ENCODE measurements around the gene SOX18. TPM values are rescaled to one million over a fixed set of nuclear protein-coding genes. Genes with fewer than 3 reads are reported as not detected.

The SOX18 gene
- total and polyA plus RNA-seq, 2 of the 8 experiments (the other 6 are each of a cell fraction or from before 2014, with no cell fraction given): 0.09 TPM; not detected in 1

- Histone ChIP-seq H3K14ac (ENCODE audit: insufficient read length) (no peak overlapping the region), H3K23ac (ENCODE audit: insufficient read length) (no peak overlapping the region), H3K4me1 (replicated peaks in 1 of 4; ENCODE audit: control insufficient read depth in 3 of 4, insufficient read depth in 4 of 4, low read length in 3 of 4) (0 out of 7 replicates have a peak, but pooled peaks cover 0 to 2% (median 0%) of the 10 kb centered on the region in 4 experiments), H4K91ac (replicated peaks; ENCODE audit: insufficient read length, low read length) (no peak overlapping the region), H3K4me3 (ENCODE audit: extremely low read depth in 1 of 4, insufficient read depth in 2 of 4, low read depth in 3 of 4, low read length in 4 of 4) (no peak overlapping the region), H3K36me3 (ENCODE audit: control insufficient read depth in 2 of 4, insufficient read depth in 4 of 4, low read length in 3 of 4) (peaks cover 17 to 66% (median 40%) of the 10 kb centered on the region in 4 experiments), H2AFZ (ENCODE audit: low read length) (no peak overlapping the region), H3K4ac (replicated peaks; ENCODE audit: insufficient read length, low read depth, low read length) (no peak overlapping the region), H2BK12ac (ENCODE audit: low read depth, low read length) (no peak overlapping the region), H2BK120ac (replicated peaks; ENCODE audit: low read depth, low read length) (no peak overlapping the region), H3K9me3 (ENCODE audit: insufficient read depth in 2 of 2, low read depth in 1 of 2, low read length in 1 of 2) (no peaks in the 10 kb centered on the region), H3K79me1 (ENCODE audit: low read depth, low read length) (peaks cover 7% of the 10 kb centered on the region), H3K56ac (replicated peaks; ENCODE audit: insufficient read length, low read depth, low read length) (no peak overlapping the region), H4K20me1 (replicated peaks in 1 of 2; ENCODE audit: control insufficient read depth in 1 of 2, insufficient read depth in 2 of 2, low read length in 2 of 2) (peaks cover 7 to 9% of the 10 kb centered on the region in 2 experiments), H3K27ac (ENCODE audit: low read depth, low read length) (no peak overlapping the region), H2BK5ac (ENCODE audit: low read depth, low read length) (no peak overlapping the region), H3K27me3 (replicated peaks in 1 of 4; ENCODE audit: control insufficient read depth in 3 of 4, extremely low read depth in 1 of 4, insufficient read depth in 3 of 4, low read length in 3 of 4) (no peaks in the 10 kb centered on the region), H2BK15ac (ENCODE audit: low read length) (no peak overlapping the region), H3K23me2 (ENCODE audit: low read depth, low read length) (no peaks in the 10 kb centered on the region), H2BK20ac (ENCODE audit: low read length) (no peak overlapping the region), H3K4me2 (ENCODE audit: insufficient read depth in 1 of 2, low read depth in 2 of 2, low read length in 2 of 2) (no peak overlapping the region), H3K18ac (ENCODE audit: extremely low read depth, low read length) (no peak overlapping the region), H2AK5ac (ENCODE audit: low read depth, low read length) (no peak overlapping the region), H4K8ac (ENCODE audit: extremely low read depth, insufficient read depth, low read length) (no peak overlapping the region), H3K9ac (replicated peaks in 1 of 4; ENCODE audit: extremely low read depth in 1 of 4, low read depth in 3 of 4, low read length in 3 of 4) (no peak overlapping the region), H4K5ac (ENCODE audit: insufficient read length, low read depth, low read length) (no peak overlapping the region), H3K79me2 (ENCODE audit: control insufficient read depth in 1 of 2, insufficient read depth in 2 of 2, low read length in 2 of 2) (no peaks in the 10 kb centered on the region)
- DNase-seq (ENCODE audit: low read depth in 1 of 2, low spot score in 2 of 2) (no peak), FAIRE-seq (no peak)
- 96% methylated on average over 12 of the region's 12 CpGs; no CpG with 5 or more reads in 1 of the 2 experiments for WGBS, 2 experiments (ENCODE audit: extremely low coverage in 1 of 2, insufficient coverage in 1 of 2, insufficient read length in 1 of 2, insufficient replicate concordance in 2 of 2, low coverage in 1 of 2, low lambda C conversion rate in 2 of 2, missing lambda C conversion rate in 1 of 2)
- ChIA-PET POLR2A (ENCODE audit: partially characterized antibody) (interaction anchor here (0.6 to 1.4 kb wide), 3 partner anchors 9 to 114 kb away, joined by 3 to 5 read pairs (median 4); no protein-coding TSS in a partner anchor), CTCF (ENCODE audit: partially characterized antibody) (no interaction called here)
- TF ChIP-seq FOSL1 (IDR thresholded peaks at IDR 0.05; ENCODE audit: insufficient read depth, low read depth, low read length): no peak
- no peak for TF ChIP-seq GTF2F1 (IDR thresholded peaks at IDR 0.05; ENCODE audit: borderline replicate concordance, low read depth, low read length)
- TF ChIP-seq YY1 (IDR thresholded peaks at IDR 0.05; ENCODE audit: low read depth, low read length): no peak
Measured at GRCh38 chr20:64000906-64001305, 48.5 kb downstream of the SOX18 start.

Small RNA genes lying within 50 kb of the gene (microRNA-seq; reads per million reads assigned to microRNA genes)
- gene MIR6813 (ENCODE audit: borderline microRNAs expressed in 2 of 2, borderline number of aligned reads in 2 of 2, borderline replicate concordance in 1 of 2): 0 to 0.46 reads per million in 2 experiments

Small RNA genes lying within 50 kb of the gene (small RNA-seq; reads per million reads assigned to genes)
- not detected for gene AL355803.1 (ENCODE audit: insufficient read depth)
- gene MIR6813 (ENCODE audit: insufficient read depth): not detected

Other genes with a start within 250 kb of the SOX18 start
- 21.1 and 22.4 TPM in 2 replicates for gene ZBTB46, start 218.4 kb downstream of the SOX18 start, total RNA-seq (2021; fragmentation: NEBNext Ultra II Directional; extraction: Animal tissue kit (Norgen Biotek cat#: 25700))
- gene ZBTB46, start 218.4 kb downstream of the SOX18 start, polyA plus RNA-seq (2011; rRNA removed): 6.4 and 10.7 TPM in 2 replicates
- gene ABHD16B, start 188.1 kb downstream of the SOX18 start, total RNA-seq (2021; fragmentation: NEBNext Ultra II Directional; extraction: Animal tissue kit (Norgen Biotek cat#: 25700)): not detected in 2 replicates
- gene ABHD16B, start 188.1 kb downstream of the SOX18 start, polyA plus RNA-seq (2011; rRNA removed): 0.05 TPM in 1 of 2 replicates, not detected in the other
- gene TPD52L2, start 184.4 kb downstream of the SOX18 start, total RNA-seq (2021; fragmentation: NEBNext Ultra II Directional; extraction: Animal tissue kit (Norgen Biotek cat#: 25700)): 77.1 and 78.1 TPM in 2 replicates
- gene TPD52L2, start 184.4 kb downstream of the SOX18 start, polyA plus RNA-seq (2011; rRNA removed): 80.2 and 96.5 TPM in 2 replicates
- 31.2 and 32.8 TPM in 2 replicates for gene DNAJC5, start 154.5 kb downstream of the SOX18 start, total RNA-seq (2021; fragmentation: NEBNext Ultra II Directional; extraction: Animal tissue kit (Norgen Biotek cat#: 25700))
- gene DNAJC5, start 154.5 kb downstream of the SOX18 start, polyA plus RNA-seq (2011; rRNA removed): 19.2 and 25.0 TPM in 2 replicates
- 36.5 and 37.4 TPM in 2 replicates for gene UCKL1, start 93.2 kb downstream of the SOX18 start, total RNA-seq (2021; fragmentation: NEBNext Ultra II Directional; extraction: Animal tissue kit (Norgen Biotek cat#: 25700))
- gene UCKL1, start 93.2 kb downstream of the SOX18 start, polyA plus RNA-seq (2011; rRNA removed): 91.2 and 106 TPM in 2 replicates
- gene ZNF512B, start 79.7 kb downstream of the SOX18 start, total RNA-seq (2021; fragmentation: NEBNext Ultra II Directional; extraction: Animal tissue kit (Norgen Biotek cat#: 25700)): 26.6 and 27.0 TPM in 2 replicates
- gene ZNF512B, start 79.7 kb downstream of the SOX18 start, polyA plus RNA-seq (2011; rRNA removed): 7.3 and 10.6 TPM in 2 replicates
- gene SAMD10, start 70.0 kb downstream of the SOX18 start, total RNA-seq (2021; fragmentation: NEBNext Ultra II Directional; extraction: Animal tissue kit (Norgen Biotek cat#: 25700)): 3.0 and 3.8 TPM in 2 replicates
- 5.2 and 6.4 TPM in 2 replicates for gene SAMD10, start 70.0 kb downstream of the SOX18 start, polyA plus RNA-seq (2011; rRNA removed)
- gene PRPF6, start 68.5 kb downstream of the SOX18 start, total RNA-seq (2021; fragmentation: NEBNext Ultra II Directional; extraction: Animal tissue kit (Norgen Biotek cat#: 25700)): 76.9 and 80.7 TPM in 2 replicates
- 27.9 and 42.8 TPM in 2 replicates for gene PRPF6, start 68.5 kb downstream of the SOX18 start, polyA plus RNA-seq (2011; rRNA removed)
- gene C20orf204, start 13.5 kb downstream of the SOX18 start, total RNA-seq (2021; fragmentation: NEBNext Ultra II Directional; extraction: Animal tissue kit (Norgen Biotek cat#: 25700)): 0.52 and 0.61 TPM in 2 replicates
- gene C20orf204, start 13.5 kb downstream of the SOX18 start, polyA plus RNA-seq (2011; rRNA removed): 0.39 and 0.96 TPM in 2 replicates
- gene TCEA2, start 13.6 kb upstream of the SOX18 start, total RNA-seq (2021; fragmentation: NEBNext Ultra II Directional; extraction: Animal tissue kit (Norgen Biotek cat#: 25700)): 41.4 and 46.3 TPM in 2 replicates
- gene TCEA2, start 13.6 kb upstream of the SOX18 start, polyA plus RNA-seq (2011; rRNA removed): 42.3 and 66.0 TPM in 2 replicates
- 12.7 and 13.1 TPM in 2 replicates for gene RGS19, start 29.9 kb upstream of the SOX18 start, total RNA-seq (2021; fragmentation: NEBNext Ultra II Directional; extraction: Animal tissue kit (Norgen Biotek cat#: 25700))
- 16.8 and 21.9 TPM in 2 replicates for gene RGS19, start 29.9 kb upstream of the SOX18 start, polyA plus RNA-seq (2011; rRNA removed)
- gene OPRL1, start 30.4 kb upstream of the SOX18 start, total RNA-seq (2021; fragmentation: NEBNext Ultra II Directional; extraction: Animal tissue kit (Norgen Biotek cat#: 25700)): 0.52 and 0.63 TPM in 2 replicates
- 0.98 and 2.0 TPM in 2 replicates for gene OPRL1, start 30.4 kb upstream of the SOX18 start, polyA plus RNA-seq (2011; rRNA removed)
- 0.41 and 0.52 TPM in 2 replicates for gene LKAAEAR1, start 34.8 kb upstream of the SOX18 start, total RNA-seq (2021; fragmentation: NEBNext Ultra II Directional; extraction: Animal tissue kit (Norgen Biotek cat#: 25700))
- gene LKAAEAR1, start 34.8 kb upstream of the SOX18 start, polyA plus RNA-seq (2011; rRNA removed): 0.53 and 0.91 TPM in 2 replicates
- not detected in 2 replicates for gene NPBWR2, start 57.9 kb upstream of the SOX18 start, total RNA-seq (2021; fragmentation: NEBNext Ultra II Directional; extraction: Animal tissue kit (Norgen Biotek cat#: 25700))
- not detected in 2 replicates for gene NPBWR2, start 57.9 kb upstream of the SOX18 start, polyA plus RNA-seq (2011; rRNA removed)
- gene MYT1, start 114.8 kb upstream of the SOX18 start, total RNA-seq (2021; fragmentation: NEBNext Ultra II Directional; extraction: Animal tissue kit (Norgen Biotek cat#: 25700)): 1.1 and 2.0 TPM in 2 replicates
- 0.63 and 1.0 TPM in 2 replicates for gene MYT1, start 114.8 kb upstream of the SOX18 start, polyA plus RNA-seq (2011; rRNA removed)
- 55.1 and 57.8 TPM in 2 replicates for gene PCMTD2, start 206.1 kb upstream of the SOX18 start, total RNA-seq (2021; fragmentation: NEBNext Ultra II Directional; extraction: Animal tissue kit (Norgen Biotek cat#: 25700))
- gene PCMTD2, start 206.1 kb upstream of the SOX18 start, polyA plus RNA-seq (2011; rRNA removed): 21.4 and 24.6 TPM in 2 replicates

Data from H1 (cell line).